Hepatocyte (in vitro differentiated cells): Measurements from ENCODE around the gene TACO1. TPM values are rescaled to one million over a fixed set of nuclear protein-coding genes. Genes with fewer than 3 reads are reported as not detected.

ENCODE experiments used
- DNase-seq: peaks from one replicate; pipeline ENCODE4 v3.0.0-alpha.2; 2016; ENCODE audit warnings: low spot score
- H2AFZ ChIP-seq: fragments of 200-600 bp; sonication (generic); 2 replicates; pipeline ENCODE4 v1.6.0; 2016; ENCODE audit warnings: antibody characterized with exemption, mild to moderate bottlenecking
- H3K27ac ChIP-seq: fragments of 200-600 bp; sonication (generic); 2 replicates; pipeline ENCODE4 v1.5.1; 2016; ENCODE audit warnings: mild to moderate bottlenecking
- H3K27me3 ChIP-seq: fragments of 200-600 bp; sonication (generic); 2 replicates; pipeline ENCODE4 v1.6.1; 2016
- H3K36me3 ChIP-seq: fragments of 200-600 bp; sonication (generic); replicated peaks from 2 replicates; pipeline ENCODE4 v1.5.1; 2016; ENCODE audit warnings: low read depth; ENCODE audit not compliant: insufficient read depth
- H3K4me1 ChIP-seq: fragments of 200-600 bp; sonication (generic); 2 replicates; pipeline ENCODE4 v1.5.1; 2016; ENCODE audit warnings: mild to moderate bottlenecking, moderate library complexity; ENCODE audit not compliant: insufficient read depth
- H3K4me2 ChIP-seq: fragments of 200-600 bp; sonication (generic); 2 replicates; pipeline ENCODE4 v1.6.0; 2016
- H3K4me3 ChIP-seq: fragments of 200-600 bp; sonication (generic); 2 replicates; pipeline ENCODE4 v1.5.1; 2016; ENCODE audit warnings: mild to moderate bottlenecking
- H3K79me2 ChIP-seq: fragments of 200-600 bp; sonication (generic); 2 replicates; pipeline ENCODE4 v1.6.0; 2017; ENCODE audit warnings: mild to moderate bottlenecking
- H3K9me2 ChIP-seq: fragments of 200-600 bp; sonication (generic); replicated peaks from 2 replicates; pipeline ENCODE4 v1.6.0; 2017; ENCODE audit warnings: mild to moderate bottlenecking; ENCODE audit not compliant: insufficient read depth
- H3K9me3 ChIP-seq: fragments of 200-600 bp; sonication (generic); 2 replicates; pipeline ENCODE4 v1.5.1; 2016; ENCODE audit warnings: low read depth, mild to moderate bottlenecking
- H4K20me1 ChIP-seq: fragments of 200-600 bp; sonication (generic); 2 replicates; pipeline ENCODE4 v1.6.0; 2016; ENCODE audit warnings: mild to moderate bottlenecking; ENCODE audit not compliant: insufficient read depth, poor library complexity, severe bottlenecking
- EZH2 ChIP-seq: fragments of 200-600 bp; sonication (generic); IDR thresholded peaks from 2 replicates; pipeline ENCODE4 v1.6.1; 2016; ENCODE audit warnings: antibody characterized with exemption, mild to moderate bottlenecking, borderline replicate concordance
- EZH2phosphoT487 ChIP-seq: fragments of 200-600 bp; sonication (generic); IDR thresholded peaks from one replicate; pipeline ENCODE4 v1.6.1; 2018; ENCODE audit warnings: antibody characterized with exemption, mild to moderate bottlenecking, low read depth, moderate library complexity; ENCODE audit not compliant: unreplicated experiment, severe bottlenecking
- WGBS: methylation state at CpG from one replicate; pipeline ENCODE4 v1.1.6; 2016; ENCODE audit warnings: low lambda C conversion rate; ENCODE audit errors: missing lambda C conversion rate; 5-methylcytosine and 5-hydroxymethylcytosine counted together
- polyA plus RNA-seq: library from polyadenylated mRNA; unstranded; fragments of >200 nt; fragmentation: Nextera tagmentation; extraction: Ambion mirVana; gene quantifications from 2 replicates; pipeline ENCODE4 v1.2.1, GENCODE V29; 2016
- small RNA-seq: library from RNA; depleted of rRNA; stranded (forward); fragments of <200 nt; gene quantifications from one replicate; pipeline ENCODE3, GENCODE V24; 2014
- total RNA-seq: library from RNA; depleted of rRNA; stranded (reverse); fragments of >200 nt; gene quantifications from 2 replicates; pipeline ENCODE4 v1.2.3, GENCODE V29; 2014
- TF ChIP-seq, protein P1 (sequence below): fragments of 200-600 bp; sonication (generic); IDR thresholded peaks from 2 replicates; pipeline ENCODE4 v1.5.1; 2016; ENCODE audit warnings: antibody characterized with exemption, mild to moderate bottlenecking; ENCODE audit not compliant: poor library complexity

TACO1 gene
- total and polyA plus RNA-seq, 2 experiments from 2014 or later: 20.2 to 32.2 TPM

DNA sequence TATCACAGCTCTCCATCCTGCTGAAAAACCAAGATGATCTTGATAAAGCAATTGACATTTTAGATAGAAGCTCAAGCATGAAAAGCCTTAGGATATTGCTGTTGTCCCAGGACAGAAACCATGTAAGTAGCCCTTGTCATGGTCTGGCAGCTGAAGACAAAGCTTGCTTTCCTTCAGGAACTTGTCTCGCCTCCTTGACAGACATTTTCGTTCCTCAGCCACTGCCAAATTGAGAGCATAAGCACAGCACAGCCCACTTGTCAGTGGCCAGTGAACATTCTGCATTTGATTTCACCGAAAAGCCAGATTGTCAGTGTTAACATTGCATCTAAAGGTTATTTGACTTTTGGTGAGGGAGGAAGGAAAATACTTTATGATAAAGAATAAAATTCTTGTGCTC is 57.1 kb downstream of the TACO1 start:
- Histone ChIP-seq H3K4me2 (no peak overlapping the region), H2AFZ (no peak overlapping the region)
- WGBS: 88% methylated on average over 3 of the region's 3 CpGs

More for the DNA sequence above, 57.1 kb downstream of the TACO1 start:
- Histone ChIP-seq H3K4me1 (no peaks in the 10 kb centered on the region), H3K27ac (no peak overlapping the region), H4K20me1 (no peaks in the 10 kb centered on the region), H3K79me2 (no peaks in the 10 kb centered on the region), H3K9me2 (no peaks in the 10 kb centered on the region), H3K4me3 (no peak overlapping the region), H3K27me3 (no peaks in the 10 kb centered on the region), H3K9me3 (no peaks in the 10 kb centered on the region), H3K36me3 (no peaks in the 10 kb centered on the region)
- TF ChIP-seq, protein P1, sequence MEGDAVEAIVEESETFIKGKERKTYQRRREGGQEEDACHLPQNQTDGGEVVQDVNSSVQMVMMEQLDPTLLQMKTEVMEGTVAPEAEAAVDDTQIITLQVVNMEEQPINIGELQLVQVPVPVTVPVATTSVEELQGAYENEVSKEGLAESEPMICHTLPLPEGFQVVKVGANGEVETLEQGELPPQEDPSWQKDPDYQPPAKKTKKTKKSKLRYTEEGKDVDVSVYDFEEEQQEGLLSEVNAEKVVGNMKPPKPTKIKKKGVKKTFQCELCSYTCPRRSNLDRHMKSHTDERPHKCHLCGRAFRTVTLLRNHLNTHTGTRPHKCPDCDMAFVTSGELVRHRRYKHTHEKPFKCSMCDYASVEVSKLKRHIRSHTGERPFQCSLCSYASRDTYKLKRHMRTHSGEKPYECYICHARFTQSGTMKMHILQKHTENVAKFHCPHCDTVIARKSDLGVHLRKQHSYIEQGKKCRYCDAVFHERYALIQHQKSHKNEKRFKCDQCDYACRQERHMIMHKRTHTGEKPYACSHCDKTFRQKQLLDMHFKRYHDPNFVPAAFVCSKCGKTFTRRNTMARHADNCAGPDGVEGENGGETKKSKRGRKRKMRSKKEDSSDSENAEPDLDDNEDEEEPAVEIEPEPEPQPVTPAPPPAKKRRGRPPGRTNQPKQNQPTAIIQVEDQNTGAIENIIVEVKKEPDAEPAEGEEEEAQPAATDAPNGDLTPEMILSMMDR: no peak
- no peak for TF ChIP-seq EZH2phosphoT487
- TF ChIP-seq EZH2: no peak
- DNase-seq: no peak

Small RNA genes lying within 50 kb of the gene (small RNA-seq; reads per million reads assigned to genes)
- gene RNU6-288P: not detected

Other genes with a start within 250 kb of the TACO1 start
- gene CYB561, start 154.6 kb upstream of the TACO1 start, total RNA-seq: 12.9 and 15.1 TPM in 2 replicates
- 20.2 and 20.6 TPM in 2 replicates for gene CYB561, start 154.6 kb upstream of the TACO1 start, polyA plus RNA-seq
- gene ACE, start 123.8 kb upstream of the TACO1 start, total RNA-seq: 4.2 and 8.0 TPM in 2 replicates
- gene ACE, start 123.8 kb upstream of the TACO1 start, polyA plus RNA-seq: 7.2 and 9.5 TPM in 2 replicates
- gene KCNH6, start 77.5 kb upstream of the TACO1 start, total RNA-seq: 0.28 and 0.33 TPM in 2 replicates
- gene KCNH6, start 77.5 kb upstream of the TACO1 start, polyA plus RNA-seq: 0.36 TPM in 1 of 2 replicates, not detected in the other
- gene DCAF7, start 50.4 kb upstream of the TACO1 start, total RNA-seq: 47.6 and 53.0 TPM in 2 replicates
- gene DCAF7, start 50.4 kb upstream of the TACO1 start, polyA plus RNA-seq: 56.5 and 57.2 TPM in 2 replicates
- 13.4 and 15.6 TPM in 2 replicates for gene MAP3K3, start 21.5 kb downstream of the TACO1 start, total RNA-seq
- 15.3 and 15.5 TPM in 2 replicates for gene MAP3K3, start 21.5 kb downstream of the TACO1 start, polyA plus RNA-seq
- 14.5 and 20.7 TPM in 2 replicates for gene LIMD2, start 99.2 kb downstream of the TACO1 start, total RNA-seq
- 31.1 and 35.3 TPM in 2 replicates for gene LIMD2, start 99.2 kb downstream of the TACO1 start, polyA plus RNA-seq
- 15.3 and 19.9 TPM in 2 replicates for gene STRADA, start 140.9 kb downstream of the TACO1 start, total RNA-seq
- gene STRADA, start 140.9 kb downstream of the TACO1 start, polyA plus RNA-seq: 24.4 and 27.6 TPM in 2 replicates
- 79.6 and 82.7 TPM in 2 replicates for gene CCDC47, start 172.7 kb downstream of the TACO1 start, total RNA-seq
- 60.1 and 77.8 TPM in 2 replicates for gene CCDC47, start 172.7 kb downstream of the TACO1 start, polyA plus RNA-seq
- gene DDX42, start 173.3 kb downstream of the TACO1 start, total RNA-seq: 67.6 and 79.9 TPM in 2 replicates
- gene DDX42, start 173.3 kb downstream of the TACO1 start, polyA plus RNA-seq: 31.1 and 36.4 TPM in 2 replicates
- gene PSMC5, start 226.5 kb downstream of the TACO1 start, total RNA-seq: 37.3 and 46.6 TPM in 2 replicates
- gene PSMC5, start 226.5 kb downstream of the TACO1 start, polyA plus RNA-seq: 129 and 132 TPM in 2 replicates
- gene FTSJ3, start 226.8 kb downstream of the TACO1 start, total RNA-seq: 27.0 and 28.5 TPM in 2 replicates
- 28.5 and 30.0 TPM in 2 replicates for gene FTSJ3, start 226.8 kb downstream of the TACO1 start, polyA plus RNA-seq
- gene SMARCD2, start 241.8 kb downstream of the TACO1 start, total RNA-seq: 55.5 and 65.7 TPM in 2 replicates
- 46.0 and 52.9 TPM in 2 replicates for gene SMARCD2, start 241.8 kb downstream of the TACO1 start, polyA plus RNA-seq